Right lung (tissue), 5 donors: ENCODE measurements around the gene RNF167. TPM values are rescaled to one million over a fixed set of nuclear protein-coding genes. Genes with fewer than 3 reads are reported as not detected.
A peak's percentile ranks its signal among the peaks of the same experiment; 100 is the strongest.
"Not testable (repeated sequence)": the region's sequence is repeated elsewhere in the genome, so short reads cannot be mapped to it uniquely, and the experiment has no call there.

ENCODE experiments used
- DNase-seq, 2 donors: peaks; one replicate each; pipeline ENCODE4 v3.0.0-alpha.2; 2013
- polyA plus RNA-seq, 5 donors: library from polyadenylated mRNA; unstranded; fragments of 120-200 nt; gene quantifications; one replicate each; pipeline versions ENCODE4 v1.2.1 to v1.2.3, GENCODE V29; 2013; ENCODE audit warnings: inconsistent platforms in 1 of 5, low replicate concordance in 1 of 5; ENCODE audit not compliant: insufficient read length in 5 of 5, insufficient read depth in 1 of 5

RNF167 gene
- polyA plus RNA-seq, 5 donors = 105 to 134 (median 122) TPM

DNA sequence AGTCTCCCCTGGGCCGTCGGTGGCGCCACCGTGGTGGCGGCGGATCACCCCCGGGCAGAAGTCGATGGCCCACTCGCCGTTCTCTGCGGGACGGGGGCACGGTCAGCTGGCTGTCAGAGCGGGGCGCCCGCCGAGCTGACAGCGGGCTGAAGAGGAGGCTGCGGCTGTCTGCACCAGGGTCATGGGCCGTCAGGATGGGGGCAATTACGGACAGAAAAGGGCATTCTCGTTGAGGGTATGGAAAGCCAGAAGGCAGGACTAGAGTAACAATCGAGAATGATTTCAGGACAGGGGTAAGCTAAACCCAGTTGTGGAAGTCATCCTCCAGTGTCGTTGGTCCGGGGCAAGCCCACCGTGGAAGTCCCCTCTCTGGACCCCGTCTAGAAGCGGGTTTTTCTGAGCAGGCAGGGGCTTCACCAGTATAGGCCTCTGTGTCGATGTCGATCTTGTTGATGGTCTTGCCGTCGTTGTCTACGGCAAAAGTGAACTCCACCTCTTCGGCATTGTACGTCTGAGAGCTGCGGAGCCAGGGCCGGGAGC is 38.9 kb upstream of the RNF167 start:
- DNase-seq = no peak

GRCh38 chr17:4901648-4902344 is 38.3 kb upstream of the RNF167 start:
- no peak for DNase-seq

DNA sequence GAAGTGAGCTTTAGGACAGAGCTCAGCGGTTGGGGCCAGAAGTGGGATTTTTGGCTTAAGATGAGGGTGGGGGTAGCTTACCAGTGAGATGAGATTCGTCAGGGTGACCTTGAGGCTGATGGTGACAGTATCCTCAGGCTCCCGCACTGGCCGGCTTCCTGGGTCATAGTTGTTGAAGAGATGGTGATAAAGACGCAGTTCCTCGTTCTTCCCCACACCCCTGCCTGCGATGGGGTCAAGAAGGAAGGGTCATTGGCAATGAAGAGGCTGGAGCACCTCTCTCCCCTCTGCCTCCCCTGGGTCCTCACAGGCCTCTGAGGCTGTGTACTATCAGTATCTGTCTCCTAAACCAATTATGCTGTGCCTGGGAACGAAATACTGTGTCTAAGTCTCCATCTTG is 37.5 kb upstream of the RNF167 start:
- DNase-seq = no peak

- peak in 1 of 2 donors; percentile 68 for DNase-seq
Measured at GRCh38 chr17:4903051-4903818, 36.8 kb upstream of the RNF167 start, which contains the start of gene CHRNE. TSS of gene CHRNE (minus strand) at chr17:4903098. CDS start at chr17:4903063, 35 bp downstream.

DNA sequence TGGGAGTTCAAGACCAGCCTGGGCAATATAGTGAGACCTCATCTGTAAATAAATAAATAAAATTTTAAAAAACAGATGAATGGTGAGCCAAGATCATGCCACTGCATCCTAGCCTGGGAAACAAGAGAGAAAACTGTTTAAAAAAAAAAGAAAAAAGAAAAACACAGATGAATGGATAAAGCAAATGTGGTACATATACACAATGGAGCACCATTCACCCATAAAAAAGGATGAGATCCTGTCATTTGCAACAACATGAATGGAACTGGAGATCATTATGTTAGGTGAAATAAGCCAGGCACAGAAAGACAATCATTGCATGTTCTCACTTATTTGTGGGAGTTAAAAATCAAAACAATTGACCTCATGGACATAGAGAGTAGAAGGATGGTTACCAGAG is 33.4 kb upstream of the RNF167 start:
- not testable (repeated sequence) for DNase-seq

DNA sequence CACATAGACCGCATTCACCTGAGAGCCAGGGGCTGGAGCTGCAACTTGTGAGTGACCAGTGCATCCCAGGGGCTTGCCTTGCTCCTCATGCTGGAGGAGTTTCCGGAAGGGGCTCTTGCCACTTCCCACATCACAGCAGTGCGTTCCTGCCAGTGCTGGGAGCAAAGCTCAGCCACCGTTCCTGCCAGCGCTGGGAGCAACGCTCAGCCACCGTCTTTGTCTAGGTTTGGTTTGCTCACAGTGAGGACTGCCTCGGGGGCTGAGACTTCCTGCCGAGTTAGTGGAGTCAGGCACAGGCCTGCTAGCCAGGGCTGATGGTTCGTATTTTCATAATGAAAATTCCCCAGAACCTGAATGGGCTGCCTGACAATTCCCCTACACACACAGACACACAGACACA is 31.8 kb upstream of the RNF167 start:
- no peak for DNase-seq

DNA sequence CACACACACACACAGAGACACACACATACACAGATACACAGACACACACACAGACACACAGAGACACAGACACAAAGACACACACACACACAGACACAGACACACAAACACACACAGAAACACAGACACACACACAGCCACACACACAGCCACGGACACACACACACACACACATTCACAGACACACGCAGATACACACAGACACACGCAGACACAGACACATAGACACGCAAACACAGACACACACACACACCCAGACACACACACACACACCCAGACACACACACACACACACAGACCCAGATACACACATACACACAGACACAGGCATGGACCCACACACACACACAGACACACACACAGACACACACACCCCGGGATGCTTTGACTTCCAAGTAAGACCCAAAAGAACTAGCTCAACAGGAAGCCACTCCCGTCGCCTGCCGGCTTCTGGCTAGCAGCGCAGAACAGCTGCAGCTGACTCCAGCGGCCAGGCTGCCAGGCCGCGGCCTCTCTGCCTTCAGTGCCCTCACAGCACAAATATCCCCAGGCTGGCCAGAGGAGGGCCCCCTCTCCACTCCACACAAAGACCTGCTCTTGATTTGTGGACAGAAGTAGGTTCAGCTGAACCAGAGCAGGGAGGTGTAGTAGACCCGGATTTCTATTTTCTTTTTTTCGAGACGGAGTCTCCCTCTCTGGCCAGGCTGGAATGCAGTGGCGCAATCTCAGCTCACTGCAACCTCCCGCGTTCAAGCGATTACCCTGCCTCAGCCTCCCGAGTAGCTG is 31.2 kb upstream of the RNF167 start:
- peak; percentile 83 to 87 for DNase-seq

- DNase-seq = no peak
Measured at GRCh38 chr17:4913994-4914393, 26.1 kb upstream of the RNF167 start.

- DNase-seq = not testable (repeated sequence)
Measured at GRCh38 chr17:4914551-4914950, 25.5 kb upstream of the RNF167 start.

DNA sequence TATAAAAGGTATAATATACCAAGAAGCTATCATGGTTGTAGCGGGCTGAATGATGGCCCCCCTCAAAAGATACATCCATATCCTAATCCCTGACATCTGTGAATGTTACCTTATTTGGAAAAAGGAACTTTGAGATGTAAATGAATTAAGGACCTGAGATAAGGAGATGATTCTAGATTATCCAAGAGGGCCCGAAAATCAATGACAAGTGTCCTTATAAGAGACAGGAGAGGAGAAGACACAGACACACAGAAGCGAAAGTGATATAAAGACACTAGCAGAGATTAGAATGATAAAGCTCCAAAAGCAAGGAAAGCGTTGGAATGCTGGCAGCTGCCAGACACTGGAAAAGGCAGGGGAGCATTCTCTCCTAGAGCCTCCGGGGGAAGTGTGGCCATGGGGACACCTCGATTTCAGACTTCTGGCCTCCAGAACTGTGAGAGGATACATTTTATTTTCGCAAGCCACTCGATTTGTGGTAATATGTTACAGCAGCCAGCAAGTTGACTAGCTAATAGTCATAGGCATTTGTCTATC is 20.5 kb upstream of the RNF167 start:
- DNase-seq = no peak

- no peak for DNase-seq
Measured at GRCh38 chr17:4920351-4921048, 19.6 kb upstream of the RNF167 start.

GRCh38 chr17:4921320-4921719 is 18.7 kb upstream of the RNF167 start:
- DNase-seq = no peak

- DNase-seq = not testable (repeated sequence)
Measured at GRCh38 chr17:4926577-4927335, 13.3 kb upstream of the RNF167 start.

DNA sequence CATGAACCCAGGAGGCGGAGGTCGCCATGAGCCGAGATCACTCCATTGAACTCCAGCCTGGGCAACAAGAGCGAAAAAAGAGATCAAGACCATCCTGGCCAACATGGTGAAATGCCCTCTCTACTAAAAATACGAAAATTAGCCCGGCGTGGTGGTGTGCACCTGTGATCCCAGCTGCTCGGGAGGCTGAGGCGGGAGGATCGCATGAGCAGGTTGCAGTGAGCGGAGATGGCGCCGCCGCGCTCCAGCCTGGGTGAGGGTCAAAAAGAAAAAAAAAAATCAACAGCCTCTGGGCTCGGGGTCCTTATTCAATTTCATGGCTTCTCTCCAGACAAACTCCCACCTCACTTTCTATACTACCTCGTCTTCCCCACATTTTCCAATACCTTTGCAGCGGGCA is 11.2 kb upstream of the RNF167 start:
- DNase-seq = no peak

DNA sequence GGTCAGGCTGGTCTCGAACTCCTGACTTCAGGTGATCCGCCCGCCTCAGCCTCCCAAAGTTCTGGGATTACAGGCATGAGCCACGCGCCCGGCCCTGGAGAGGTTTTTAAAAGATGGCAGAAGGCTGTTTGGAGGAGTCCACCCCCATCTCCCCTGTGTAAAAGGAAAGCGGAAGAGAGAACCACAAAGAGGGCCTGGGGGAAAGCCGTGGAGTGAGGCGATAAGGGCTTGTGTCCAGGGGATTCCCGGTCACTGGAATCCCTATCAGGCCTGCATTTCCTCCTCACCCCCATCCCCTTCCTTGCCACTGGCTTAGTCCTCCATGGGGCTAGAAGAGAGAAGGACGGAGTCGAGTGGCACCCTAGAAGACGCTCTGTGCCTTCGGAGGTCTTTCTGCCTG is 8.1 kb upstream of the RNF167 start, which contains the start of gene GP1BA:
TSS of gene GP1BA (plus strand) at position 315 of the 400 bp plus-strand sequence. CDS start 328 bp downstream, outside the sequence.
- no peak for DNase-seq

- no peak for DNase-seq
Measured at GRCh38 chr17:4932756-4933155, 7.3 kb upstream of the RNF167 start.

DNA sequence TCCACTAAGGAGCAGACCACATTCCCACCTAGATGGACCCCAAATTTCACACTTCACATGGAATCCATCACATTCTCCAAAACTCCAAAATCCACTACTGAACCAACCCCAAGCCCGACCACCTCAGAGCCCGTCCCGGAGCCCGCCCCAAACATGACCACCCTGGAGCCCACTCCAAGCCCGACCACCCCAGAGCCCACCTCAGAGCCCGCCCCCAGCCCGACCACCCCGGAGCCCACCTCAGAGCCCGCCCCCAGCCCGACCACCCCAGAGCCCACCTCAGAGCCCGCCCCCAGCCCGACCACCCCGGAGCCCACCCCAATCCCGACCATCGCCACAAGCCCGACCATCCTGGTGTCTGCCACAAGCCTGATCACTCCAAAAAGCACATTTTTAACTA is 6.4 kb upstream of the RNF167 start:
- DNase-seq = no peak

GRCh38 chr17:4934173-4934979 is 5.7 kb upstream of the RNF167 start:
- DNase-seq = no peak

- DNase-seq = no peak
Measured at GRCh38 chr17:4935650-4936049, 4.4 kb upstream of the RNF167 start.
